Measurements from ENCODE around the gene SIKE1. TPM values are rescaled to one million over a fixed set of nuclear protein-coding genes. Genes with fewer than 3 reads are reported as not detected.
A peak's percentile ranks its signal among the peaks of the same experiment; 100 is the strongest.
"Not testable (repeated sequence)": the region's sequence is repeated elsewhere in the genome, so short reads cannot be mapped to it uniquely, and the experiment has no call there.

SIKE1 gene
- total RNA-seq, result 65.8 and 85.7 TPM in 2 replicates

DNA sequence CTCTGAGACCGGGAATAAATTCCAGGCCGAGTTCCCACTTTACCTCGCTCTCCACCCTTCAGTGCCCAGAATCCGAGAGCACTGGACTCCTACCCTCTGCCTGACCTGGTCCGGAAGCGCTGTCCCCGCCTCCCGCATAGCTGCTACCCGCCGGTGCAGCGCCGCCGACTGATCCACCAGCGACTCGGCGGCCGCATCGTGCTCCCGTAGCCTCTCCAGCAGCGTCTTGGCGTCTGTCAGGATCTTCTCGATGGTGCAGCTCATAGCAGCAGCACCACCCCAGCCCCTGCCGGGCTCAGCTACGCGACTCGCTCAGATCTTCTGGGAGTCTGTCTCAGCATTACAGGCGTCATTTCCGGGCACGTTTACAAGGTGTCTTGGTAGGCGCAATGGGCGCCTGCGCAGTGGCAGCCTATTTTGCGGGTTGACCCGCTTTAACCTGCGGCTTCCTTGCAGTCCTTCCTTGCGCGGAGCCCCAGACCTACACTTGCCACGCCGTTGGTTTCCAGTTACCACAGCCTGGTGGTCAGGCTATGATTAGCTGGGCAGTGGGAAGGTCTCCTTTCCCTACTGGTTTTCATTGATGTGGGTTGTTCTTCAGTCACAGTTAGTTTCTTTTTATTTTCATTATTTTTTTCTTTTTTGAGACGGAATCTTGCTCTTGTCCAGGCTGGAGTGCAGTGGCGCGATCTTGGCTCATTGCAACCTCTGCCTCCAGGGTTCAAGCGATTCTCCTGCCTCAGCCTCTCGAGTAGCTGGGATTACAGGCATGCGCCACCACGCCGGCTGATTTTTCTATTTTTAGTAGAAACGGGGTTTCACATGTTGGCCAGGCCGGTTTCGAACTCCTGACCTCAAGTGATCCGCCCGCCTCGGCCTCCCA is at the start of gene SIKE1:
Gene SIKE1, minus strand, starts transcription at position 342 of the 883 bp plus-strand sequence. Its CDS starts 78 bp downstream, at position 264.
- peak; percentile 96 for DNase-seq (ENCODE audit: low read depth)

DNA sequence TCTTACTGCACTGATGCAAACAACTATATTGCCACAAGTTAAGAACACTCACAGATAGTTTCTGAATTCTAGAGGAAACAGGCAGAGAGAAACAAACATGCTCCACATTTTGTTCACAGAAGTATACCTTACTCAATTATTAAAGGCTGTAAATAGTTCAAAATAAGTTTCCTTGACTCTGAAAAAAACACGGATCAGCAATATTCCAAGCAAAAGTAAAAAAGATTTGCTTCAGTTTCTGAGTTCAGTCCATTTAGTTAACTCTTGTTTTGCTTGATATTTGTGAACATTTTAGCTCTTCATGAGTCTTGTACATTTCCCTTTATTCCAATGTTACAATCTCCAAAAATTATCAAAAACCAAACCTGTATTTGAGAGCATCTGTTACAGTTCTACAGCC is 49.6 kb upstream of the SIKE1 start:
- DNase-seq (ENCODE audit: low read depth), result not testable (repeated sequence)

DNA sequence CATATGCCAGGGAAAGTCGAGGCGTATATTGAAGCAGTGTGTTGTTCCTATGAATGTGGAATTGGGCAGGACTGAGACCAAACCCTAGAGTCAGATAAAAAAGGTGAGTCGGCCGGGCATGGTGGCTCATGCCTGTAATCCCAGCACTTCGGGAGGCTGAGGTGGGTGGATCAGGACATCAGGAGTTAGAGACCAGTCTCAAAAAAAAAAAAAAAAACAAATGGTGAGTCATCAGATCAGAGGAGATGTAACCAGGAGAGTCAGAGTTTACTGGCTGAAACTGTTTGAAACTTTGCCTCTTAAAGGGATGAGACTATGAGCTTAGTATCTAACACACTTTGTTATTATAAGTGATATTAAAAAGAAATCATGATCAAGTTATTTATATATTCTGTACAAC is 47.8 kb upstream of the SIKE1 start:
- DNase-seq (ENCODE audit: low read depth), result peak; percentile 16

DNA sequence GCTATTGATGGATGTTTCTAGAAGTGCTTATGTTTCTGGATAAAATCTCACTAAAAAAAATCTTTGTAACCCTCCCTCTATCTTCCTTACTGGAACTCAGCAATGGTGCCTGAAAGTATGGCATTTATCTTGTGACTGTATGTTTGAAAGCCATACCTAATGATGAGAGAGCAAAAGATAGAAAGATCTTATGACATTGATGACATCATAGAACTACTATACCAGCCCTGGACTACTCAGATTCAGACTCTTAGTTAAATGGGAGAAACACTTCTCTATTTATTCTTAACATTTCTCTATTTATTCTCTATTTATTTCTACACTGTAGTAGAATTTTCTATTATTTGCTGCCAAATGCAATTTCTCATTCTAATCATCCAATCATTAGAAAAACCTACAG is 41.5 kb upstream of the SIKE1 start:
- DNase-seq (ENCODE audit: low read depth), result no peak

DNA sequence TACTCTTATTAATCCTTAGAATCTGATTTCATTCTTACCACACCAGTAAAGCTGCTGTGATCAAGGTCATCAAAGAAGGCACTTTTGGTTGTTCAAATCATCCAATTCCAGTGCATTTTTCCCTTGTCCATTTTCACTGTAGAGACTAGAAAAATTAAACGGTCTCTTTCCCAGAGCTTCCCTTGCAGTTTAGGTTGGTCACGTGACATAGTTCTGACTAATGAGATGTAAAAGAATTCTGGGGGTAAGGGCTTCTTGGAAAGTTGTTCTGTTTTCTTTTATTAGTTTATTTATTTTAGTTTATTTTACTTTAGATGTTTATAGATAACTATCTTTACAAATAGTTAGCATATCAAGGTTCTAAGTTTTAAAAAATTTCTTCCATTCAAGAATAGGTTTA is 39.9 kb upstream of the SIKE1 start:
- no peak for DNase-seq (ENCODE audit: low read depth)

DNA sequence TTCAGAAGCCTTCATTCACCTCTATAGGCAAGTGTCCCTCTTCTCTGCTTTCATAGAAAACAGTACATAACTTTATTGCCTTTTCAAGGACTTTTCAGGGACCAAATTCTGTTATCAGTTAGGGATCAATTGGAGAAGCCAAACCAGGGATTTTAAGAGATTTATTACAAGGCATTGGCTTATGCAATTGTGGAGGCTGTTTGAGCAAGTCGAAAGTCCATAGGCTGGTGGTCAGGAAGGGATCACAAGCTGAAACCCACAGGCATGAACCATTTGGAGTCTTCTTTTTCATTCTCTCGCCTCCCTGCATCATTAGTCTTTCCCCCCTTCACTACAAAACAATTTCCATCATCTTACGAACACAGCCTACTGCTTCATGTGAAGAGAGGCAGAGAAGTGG is 39.4 kb upstream of the SIKE1 start:
- no peak for DNase-seq (ENCODE audit: low read depth)

DNA sequence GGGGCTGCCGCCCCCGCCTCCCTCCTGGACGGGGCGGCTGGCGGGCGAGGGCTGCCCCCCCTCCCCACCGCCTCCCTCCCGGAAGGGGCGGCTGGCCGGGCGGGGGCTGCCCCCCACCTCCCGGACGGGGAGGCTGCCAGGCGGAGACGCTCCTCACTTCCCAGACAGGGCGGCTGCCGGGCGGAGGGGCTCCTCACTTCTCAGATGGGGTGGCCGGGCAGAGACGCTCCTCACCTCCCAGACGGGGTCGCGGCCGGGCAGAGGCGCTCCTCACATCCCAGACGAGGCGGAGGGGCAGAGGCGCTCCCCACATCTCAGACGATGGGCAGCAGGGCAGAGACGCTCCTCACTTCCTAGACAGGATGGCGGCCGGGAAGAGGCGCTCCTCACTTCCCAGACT is 24.0 kb upstream of the SIKE1 start:
- not testable (repeated sequence) for DNase-seq (ENCODE audit: low read depth)

DNA sequence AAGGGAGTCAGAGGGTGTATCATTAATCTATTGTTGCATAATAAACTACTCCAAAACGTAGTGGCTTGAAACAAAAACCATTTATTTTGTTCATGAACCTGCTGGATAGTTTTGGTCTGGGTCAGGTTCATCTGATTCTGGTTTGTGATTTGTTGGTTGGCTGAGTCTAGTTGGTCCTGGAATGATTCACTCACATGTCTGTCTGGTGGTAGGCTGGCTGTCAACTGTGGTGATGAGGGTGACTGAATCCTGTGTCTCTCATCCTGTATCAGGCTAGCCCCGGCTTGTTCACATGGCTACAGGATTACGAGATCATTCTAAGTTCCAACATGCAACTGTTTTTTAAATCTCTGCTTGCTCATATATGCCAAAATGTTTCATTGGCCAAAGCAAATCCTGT is 22.5 kb upstream of the SIKE1 start:
- DNase-seq (ENCODE audit: low read depth), result peak; percentile 93

DNA sequence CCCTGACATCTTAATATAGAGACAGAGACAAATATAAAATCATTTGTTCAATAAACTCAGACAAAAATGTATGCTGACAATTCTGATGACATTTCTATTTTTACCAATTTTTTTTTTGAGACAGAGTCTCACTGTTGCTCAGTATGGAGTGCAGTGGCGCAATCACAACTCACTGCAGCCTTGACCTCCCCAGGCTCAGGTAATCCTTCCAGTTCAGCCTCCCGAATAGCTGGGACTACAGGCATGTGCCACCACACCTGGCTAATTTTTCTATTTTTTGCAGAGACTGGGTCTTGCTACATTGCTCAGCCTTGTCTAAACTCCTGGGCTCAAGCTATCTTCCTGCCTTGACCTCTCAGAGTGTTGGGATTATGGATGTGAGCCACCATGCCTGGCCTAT is 13.6 kb upstream of the SIKE1 start:
- DNase-seq (ENCODE audit: low read depth), result no peak

DNA sequence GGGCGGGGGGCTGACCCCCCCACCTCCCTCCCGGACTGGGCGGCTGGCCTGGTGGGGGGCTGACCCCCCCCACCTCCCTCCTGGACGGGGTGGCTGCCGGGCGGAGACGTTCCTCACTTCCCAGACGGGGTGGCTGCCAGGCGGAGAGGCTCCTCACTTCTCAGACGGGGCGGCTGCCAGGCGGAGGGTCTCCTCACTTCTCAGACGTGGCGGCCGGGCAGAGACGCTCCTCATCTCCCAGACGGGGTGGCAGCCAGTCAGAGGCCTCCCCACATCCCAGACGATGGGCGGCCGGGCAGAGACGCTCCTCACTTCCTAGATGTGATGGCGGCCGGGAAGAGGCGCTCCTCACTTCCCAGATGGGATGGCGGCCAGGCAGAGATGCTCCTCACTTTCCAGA is 10.1 kb upstream of the SIKE1 start:
- not testable (repeated sequence) for DNase-seq (ENCODE audit: low read depth)

DNA sequence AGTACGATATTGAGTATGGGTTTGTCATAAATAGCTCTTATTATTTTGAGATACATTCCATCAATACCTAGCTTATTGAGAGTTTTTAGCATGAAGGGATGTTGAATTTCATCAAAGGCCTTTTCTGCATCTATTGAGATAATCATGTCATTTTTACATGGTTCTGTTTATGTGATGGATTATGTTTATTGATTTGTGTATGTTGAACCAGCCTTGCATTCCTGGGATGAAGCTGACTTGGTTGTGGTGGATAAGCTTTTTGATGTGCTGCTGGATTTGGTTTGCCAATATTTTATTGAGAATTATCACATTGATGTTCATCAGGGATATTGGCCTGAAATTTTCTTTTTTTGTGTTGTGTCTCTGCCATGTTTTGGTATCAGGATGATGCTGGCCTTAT is 6.0 kb upstream of the SIKE1 start:
- DNase-seq (ENCODE audit: low read depth), result not testable (repeated sequence)

DNA sequence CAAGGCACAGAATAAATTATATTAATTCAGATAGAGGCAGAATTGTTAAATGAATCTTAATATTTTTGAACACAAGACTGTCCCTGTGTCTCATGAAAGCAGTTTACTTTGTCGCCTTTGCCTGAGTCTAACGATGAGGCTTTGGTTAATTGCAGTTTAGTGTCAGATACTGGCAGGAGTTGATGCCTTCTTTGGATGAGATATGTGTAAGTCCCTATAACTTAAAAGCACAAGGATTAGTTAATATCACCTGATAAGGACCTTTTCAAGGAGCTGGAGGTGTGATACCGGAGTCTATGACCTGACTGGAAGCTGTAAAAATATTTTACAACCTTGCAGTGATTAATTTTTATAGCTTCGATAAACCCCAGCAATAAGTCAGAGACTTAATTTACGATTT is 2.0 kb upstream of the SIKE1 start:
- no peak for DNase-seq (ENCODE audit: low read depth)

DNA sequence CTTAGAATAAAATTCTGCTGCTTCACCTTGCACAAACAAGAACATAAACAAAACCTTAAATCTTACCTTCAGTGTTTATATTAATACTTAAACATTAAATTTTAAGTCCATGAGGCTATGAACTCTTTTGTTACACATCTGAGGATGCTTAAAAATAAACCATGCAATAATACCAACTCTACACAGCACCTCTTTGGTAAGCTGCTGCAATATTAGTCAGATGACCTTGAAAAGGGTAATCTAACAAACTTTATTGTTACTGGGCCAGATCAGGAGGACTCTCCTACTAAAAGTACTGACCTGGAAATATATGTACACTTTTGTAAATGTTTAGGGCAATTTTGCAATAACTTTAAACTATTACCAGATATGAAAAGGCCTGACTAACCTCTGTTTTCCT is 763 bp downstream of the SIKE1 start:
- DNase-seq (ENCODE audit: low read depth), result no peak

DNA sequence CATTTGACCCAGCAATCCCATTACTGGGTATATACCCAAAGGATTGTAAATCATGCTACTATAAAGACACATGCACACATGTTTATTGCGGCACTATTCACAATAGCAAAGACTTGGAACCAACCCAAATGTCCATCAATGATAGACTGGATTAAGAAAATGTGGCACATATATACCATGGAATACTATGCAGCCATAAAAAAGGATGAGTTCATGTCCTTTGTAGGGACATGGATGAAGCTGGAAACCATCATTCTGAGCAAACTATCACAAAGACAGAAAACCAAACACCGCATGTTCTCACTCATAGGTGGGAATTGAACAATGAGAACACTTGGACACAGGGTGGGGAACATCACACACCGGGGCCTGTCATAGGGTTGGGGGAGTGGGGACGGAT is 3.8 kb downstream of the SIKE1 start:
- DNase-seq (ENCODE audit: low read depth), result not testable (repeated sequence)

DNA sequence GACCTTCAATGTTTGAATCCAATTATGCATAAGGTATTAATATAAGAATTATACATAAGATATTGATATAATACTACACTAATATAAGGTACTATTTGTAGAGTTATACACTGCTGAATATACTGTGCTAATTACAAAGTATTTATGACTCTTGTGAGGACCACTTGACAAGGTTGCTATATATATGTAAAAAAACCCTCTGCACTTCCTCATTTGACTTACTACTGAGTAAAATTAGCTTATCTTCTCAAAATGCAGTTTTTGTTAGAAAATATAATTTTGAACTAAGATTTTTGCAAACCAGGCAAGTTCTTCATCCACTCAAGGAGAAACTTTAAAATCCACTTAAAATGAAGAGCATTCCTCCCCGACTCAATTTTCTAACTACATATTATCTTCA is 8.5 kb downstream of the SIKE1 start:
- DNase-seq (ENCODE audit: low read depth), result no peak

DNA sequence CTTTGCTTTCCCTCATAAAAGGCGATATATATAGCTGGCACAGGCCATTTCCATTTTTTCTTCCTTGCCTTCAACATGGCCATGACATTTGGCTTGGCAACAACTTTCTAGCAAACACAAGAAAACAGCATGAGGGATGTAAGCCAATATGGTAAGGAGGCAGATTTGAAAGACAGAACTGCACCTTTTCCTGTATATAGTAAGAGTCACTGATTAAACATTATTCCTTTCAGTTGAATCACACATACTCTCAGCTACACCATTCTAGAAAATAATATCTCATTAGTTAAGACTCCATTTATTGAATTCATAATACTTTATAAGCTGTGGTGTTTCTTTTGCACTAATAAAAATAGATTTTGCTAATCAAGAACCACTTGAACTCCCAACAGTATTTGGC is 9.5 kb downstream of the SIKE1 start:
- no peak for DNase-seq (ENCODE audit: low read depth)

DNA sequence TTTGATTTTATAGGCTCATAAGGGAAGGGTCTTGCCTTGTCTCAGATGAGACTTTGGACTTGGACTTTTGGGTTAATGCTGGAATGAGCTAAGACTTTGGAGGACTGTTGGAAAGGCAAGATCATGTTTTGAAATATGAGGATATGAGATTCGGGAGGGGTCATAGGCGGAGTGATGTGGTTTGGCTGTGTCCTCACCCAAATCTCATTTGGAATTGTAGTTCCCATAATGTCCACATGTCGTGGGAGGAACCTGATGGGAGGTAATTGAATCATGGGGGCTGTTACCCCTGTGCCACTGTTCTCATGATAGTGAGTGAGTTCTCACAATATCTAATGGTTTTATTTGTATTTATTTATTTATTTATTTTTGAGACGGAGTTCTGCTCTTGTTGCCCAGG is 15.8 kb downstream of the SIKE1 start:
- no peak for DNase-seq (ENCODE audit: low read depth)

DNA sequence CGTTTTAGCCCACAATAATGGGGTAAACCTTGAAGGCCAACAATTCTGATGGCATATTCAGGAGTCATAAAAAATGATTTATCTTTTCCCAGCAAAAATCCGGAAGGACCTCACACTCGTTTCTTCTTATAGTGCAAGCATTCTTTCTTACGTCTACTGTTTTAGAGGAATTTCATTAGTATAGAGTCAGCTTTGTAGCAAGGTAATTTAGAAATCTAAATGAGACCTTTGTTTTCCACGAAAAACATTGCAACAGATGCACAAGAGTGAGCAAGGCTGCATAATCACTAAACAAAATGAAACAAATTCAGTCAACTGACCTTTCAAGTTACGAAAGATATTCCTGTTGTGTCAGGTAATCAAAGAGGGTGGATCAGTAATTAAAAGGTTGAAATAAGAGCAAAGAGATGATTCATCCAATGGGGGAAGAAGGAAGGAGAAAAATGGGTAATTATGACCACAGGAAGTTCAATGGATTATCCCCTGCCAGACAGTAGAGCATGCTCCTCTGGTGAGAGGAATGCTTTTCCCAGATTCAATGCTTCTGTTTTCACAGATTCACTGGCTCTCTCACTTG is 22.1 kb downstream of the SIKE1 start:
- peak; percentile 74 for DNase-seq (ENCODE audit: low read depth)

DNA sequence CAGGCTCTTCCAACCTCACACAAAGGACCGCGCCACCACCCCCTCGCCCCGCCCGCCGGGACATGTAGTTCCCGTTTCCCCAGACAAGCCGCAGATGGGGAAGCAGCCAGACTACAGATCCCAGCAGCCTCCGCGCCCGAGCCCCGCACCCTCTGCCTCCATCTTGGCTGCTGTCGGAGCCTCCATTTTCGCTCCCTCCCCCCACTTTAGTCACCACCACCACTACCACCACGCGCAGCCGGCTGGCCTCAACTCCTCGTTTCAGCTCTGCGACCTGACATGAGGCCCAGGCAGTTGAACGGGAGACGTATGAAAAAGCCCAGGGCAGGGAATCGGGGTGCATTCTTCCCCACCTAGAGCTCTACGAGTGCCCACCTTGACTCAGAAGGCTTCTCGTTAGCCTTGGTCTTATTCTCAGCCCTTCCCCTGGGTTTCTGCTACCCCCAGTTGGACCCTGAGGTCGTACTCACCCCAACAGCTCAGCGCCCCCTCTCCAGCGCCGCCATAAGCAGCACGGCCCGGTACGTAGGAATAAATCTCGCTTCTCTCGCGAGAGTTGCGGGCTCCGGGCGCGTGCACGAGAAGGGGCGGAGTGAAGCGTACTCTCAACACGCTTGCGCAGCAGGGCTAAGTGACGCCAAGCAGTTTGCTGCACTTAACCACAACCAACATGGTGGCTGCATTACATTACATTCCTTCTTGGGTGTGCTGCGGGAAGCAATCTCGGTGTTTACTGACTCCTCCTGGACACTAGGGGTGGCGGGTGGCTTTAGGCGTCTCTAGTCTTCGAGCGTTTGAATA is 22.8 kb downstream of the SIKE1 start, which contains the start of gene CSDE1:
Gene CSDE1, minus strand, starts transcription at position 530 of the 801 bp plus-strand sequence. CDS start 18,094 bp downstream, outside the sequence.
- peak; percentile 96 for DNase-seq (ENCODE audit: low read depth)

DNA sequence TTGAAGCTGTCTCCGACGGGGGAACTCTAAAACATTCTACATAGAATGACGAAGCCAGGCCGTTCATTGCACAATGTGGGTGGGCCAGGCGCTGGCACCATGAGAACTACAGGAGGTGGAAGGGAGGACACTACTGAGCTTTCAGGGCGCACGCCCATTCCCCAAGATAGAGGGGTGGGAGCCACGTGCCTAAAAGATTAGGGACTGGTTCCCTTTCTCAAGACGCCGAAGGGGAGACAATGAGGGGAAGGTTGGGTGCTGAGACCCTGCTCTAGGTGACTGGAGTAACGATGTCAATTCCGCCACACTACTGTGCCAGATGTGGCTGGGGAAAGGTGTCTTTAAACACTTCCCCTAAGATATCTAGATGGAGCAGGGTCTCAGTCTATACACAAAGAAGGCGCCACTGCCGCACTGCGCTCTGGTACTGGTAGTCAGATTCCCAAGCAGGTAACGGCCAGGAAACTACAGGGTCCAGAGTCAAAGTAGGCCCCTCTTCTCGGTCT is 23.5 kb downstream of the SIKE1 start:
- peak; percentile 33 for DNase-seq (ENCODE audit: low read depth)

DNA sequence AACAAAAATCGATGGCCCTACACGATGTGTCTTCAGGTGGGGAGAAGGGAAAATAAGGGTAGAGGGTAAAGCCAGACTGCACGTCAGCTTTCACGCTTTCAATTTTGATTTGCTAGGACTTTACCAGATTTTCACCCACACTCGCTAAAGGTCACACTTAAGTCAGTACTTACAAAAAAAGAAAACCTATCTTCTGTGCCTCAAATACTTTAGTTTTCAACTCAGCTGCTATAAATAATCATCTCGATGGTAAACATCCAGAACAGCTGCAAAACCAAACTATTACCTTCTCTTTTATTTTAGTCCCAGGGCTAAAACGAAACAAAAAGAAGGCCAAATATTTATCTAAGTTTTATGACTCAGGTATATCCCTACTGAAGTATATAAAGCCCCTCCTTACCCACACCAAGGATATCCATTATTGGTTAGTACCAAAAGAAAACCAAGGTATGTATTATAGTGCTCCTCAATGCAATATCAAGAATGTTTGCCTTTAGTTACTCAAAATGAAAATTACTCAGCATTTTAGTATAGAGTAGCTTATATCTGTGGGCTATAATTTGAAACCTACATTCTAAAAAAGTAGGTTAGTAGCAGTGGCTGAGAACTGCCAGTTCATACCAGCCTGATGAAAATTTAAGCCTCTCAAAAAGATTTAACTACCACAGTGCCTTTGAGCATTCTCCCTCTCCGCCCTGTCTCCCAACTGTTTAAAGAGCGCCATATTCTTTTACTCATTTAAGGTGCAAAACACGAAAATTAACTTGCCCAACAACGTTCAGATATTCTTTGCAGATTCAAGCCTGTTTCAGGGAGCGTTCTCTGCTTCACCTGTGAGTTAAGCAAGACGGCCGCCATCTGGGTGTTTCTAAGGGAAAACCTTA is 24.2 kb downstream of the SIKE1 start:
- no peak for DNase-seq (ENCODE audit: low read depth)

All from renal cortical epithelial cell (primary cell).